Measurements from ENCODE around the gene MPPED1. TPM values are rescaled to one million over a fixed set of nuclear protein-coding genes. Genes with fewer than 3 reads are reported as not detected.

MPPED1 gene
- total RNA-seq, 1 donor: not detected

DNA sequence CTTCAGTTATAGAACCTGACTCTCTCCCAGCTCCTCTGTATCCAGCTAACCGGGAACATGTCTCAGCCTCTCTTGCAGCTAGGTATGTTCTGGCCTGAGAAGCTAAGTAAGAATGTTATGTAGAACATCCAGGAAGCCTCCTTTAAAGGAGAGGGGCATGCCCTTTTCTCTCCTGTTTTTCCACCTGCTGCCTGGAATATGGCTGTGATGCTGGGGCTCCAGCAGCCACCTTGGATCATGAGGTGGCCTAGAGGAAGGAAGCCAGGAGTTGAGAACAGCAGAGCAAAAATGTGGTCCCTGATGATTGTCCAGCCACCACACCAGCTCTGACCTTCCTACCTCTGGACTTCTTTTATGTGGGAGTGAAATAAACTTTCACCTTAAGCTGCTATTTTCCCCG is 117.6 kb downstream of the MPPED1 start:
- TF ChIP-seq, protein P1, sequence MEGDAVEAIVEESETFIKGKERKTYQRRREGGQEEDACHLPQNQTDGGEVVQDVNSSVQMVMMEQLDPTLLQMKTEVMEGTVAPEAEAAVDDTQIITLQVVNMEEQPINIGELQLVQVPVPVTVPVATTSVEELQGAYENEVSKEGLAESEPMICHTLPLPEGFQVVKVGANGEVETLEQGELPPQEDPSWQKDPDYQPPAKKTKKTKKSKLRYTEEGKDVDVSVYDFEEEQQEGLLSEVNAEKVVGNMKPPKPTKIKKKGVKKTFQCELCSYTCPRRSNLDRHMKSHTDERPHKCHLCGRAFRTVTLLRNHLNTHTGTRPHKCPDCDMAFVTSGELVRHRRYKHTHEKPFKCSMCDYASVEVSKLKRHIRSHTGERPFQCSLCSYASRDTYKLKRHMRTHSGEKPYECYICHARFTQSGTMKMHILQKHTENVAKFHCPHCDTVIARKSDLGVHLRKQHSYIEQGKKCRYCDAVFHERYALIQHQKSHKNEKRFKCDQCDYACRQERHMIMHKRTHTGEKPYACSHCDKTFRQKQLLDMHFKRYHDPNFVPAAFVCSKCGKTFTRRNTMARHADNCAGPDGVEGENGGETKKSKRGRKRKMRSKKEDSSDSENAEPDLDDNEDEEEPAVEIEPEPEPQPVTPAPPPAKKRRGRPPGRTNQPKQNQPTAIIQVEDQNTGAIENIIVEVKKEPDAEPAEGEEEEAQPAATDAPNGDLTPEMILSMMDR (IDR thresholded peaks at IDR 0.05; ENCODE audit: insufficient read depth, low read length): no peak
- DNase-seq (ENCODE audit: low read depth): no peak

DNA sequence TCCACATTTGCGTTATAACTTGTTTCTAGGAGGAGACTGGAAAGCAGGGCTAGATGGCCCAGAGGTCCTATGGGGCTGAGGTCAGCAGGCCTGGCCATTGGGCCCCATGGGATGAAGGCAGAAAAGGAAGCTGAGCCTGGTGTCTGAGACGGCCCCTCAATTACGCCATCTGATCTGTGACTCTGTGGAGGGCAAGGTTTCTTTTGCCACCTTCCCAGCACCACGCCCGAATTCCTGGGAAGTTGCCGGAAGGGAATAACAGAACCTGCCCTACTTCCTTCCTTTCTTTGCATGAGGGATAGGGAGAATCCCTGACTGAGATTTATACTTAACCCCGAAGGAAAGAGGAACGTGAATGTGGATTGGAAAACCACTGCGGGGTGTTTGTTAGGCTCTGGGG is 118.1 kb downstream of the MPPED1 start:
- no peak overlapping the region for H3K4me3 ChIP-seq (ENCODE audit: low read depth, low read length)
- no peak for DNase-seq (ENCODE audit: low read depth)
- TF ChIP-seq, protein P1 (IDR thresholded peaks at IDR 0.05; ENCODE audit: insufficient read depth, low read length): no peak

More for the DNA sequence above, 117.6 kb downstream of the MPPED1 start:
- H3K4me3 ChIP-seq (ENCODE audit: low read depth, low read length): no peak overlapping the region

DNA sequence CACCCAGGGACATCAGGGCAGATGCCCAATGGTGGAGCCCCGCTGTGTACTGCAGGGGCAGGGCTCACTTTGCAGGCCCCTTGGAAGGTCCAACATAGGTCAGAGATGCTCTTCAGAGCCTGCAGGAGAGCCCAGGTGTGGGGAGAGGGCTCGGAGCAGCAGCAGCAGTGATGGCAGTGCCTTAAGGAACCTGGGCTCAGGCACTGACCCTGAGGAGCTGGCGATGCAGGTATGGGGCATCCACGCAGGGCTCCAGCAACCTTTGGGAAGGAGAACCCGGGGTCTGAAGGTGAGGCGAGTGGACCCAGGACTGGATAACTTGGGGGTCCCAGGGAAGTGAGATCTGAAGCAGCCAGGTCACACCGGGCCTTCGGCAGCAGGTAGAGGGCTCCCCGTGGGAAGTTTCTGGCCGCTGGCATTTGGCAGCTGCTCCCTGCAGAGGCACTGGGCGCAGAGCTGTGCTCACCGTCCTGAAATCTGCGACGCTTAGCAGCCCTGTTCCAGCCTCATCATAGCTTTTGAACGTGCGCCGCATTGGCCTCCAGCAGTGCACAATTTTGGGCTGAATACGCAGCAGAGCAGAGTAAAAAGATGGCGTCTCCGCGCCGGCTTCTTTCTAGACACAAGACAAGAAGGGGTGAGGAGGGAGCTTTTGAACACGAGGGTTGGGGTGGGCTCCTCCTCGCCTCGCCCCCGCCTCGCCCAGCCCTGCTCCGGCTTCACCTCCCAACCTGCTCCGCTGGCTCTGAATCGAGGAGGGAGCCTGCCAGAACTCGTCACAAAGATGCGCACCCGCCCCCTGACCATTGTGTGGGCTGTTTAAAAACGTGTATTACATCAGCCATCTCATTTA is 118.8 kb downstream of the MPPED1 start:
- DNase-seq (ENCODE audit: low read depth): no peak
- H3K4me3 ChIP-seq (ENCODE audit: low read depth, low read length): no peak overlapping the region
- TF ChIP-seq, protein P1 (IDR thresholded peaks at IDR 0.05; ENCODE audit: insufficient read depth, low read length): no peak

DNA sequence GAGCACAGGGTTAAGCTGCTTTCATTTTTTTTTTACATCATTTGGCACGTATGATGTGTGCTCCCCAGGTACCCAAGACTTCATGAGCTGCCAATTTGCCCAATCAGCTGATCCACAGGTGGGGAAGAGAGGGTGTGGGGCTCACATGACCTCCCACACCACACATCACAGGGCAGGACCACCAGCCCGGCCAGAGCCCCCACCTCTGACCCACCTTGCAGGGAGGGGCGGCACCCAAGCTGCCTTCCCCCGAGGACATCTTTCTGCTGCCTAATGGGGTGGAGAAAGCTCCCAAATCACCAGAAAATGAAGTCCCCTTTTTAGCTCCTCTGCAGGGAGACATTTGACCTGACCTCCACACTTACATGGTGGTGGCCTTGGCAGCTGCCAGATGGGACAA is 119.8 kb downstream of the MPPED1 start:
- TF ChIP-seq, protein P1 (IDR thresholded peaks at IDR 0.05; ENCODE audit: insufficient read depth, low read length): no peak
- DNase-seq (ENCODE audit: low read depth): no peak
- no peak overlapping the region for H3K4me3 ChIP-seq (ENCODE audit: low read depth, low read length)

DNA sequence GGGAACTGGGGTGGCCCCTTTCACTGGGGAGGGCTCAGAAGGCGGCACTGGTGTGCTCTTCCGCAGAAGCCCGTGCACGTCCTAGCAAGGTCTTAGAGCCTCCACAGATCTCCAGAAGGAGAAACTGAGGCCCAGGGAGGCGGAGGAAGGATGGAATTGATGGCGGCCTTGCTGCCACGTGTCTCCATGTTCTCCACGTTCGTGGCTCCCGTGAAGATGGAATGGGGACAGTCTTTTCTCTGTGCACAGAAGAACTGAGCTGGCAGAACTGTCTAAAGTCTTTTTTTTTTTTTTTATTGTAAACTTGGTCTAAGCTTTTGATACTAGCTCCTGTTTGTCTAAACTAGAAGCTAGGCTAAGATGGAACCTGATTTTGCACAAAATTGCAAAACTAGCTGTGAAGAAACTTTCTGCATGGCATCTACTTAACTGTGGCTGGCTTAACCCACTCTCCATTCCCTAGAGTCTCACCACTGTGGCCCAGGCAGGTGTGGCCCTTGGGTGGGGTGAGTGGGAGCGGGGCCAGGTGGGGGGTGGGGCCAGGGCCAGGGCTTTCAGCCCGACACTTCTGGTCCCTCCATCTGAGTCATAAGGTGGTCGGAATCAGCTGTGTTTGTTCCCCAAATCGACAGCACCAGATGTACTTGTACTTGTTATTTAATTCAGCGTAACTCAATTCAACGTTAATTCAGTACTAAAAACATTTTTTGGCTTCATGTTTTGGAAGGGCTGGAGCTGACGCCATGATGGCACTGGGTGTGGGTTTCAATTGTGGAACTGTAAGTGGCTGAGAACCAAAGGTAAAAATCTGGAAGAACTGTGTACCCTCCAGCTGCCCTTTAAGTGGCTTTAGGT is 120.7 kb downstream of the MPPED1 start:
- TF ChIP-seq, protein P1 (IDR thresholded peaks at IDR 0.05; ENCODE audit: insufficient read depth, low read length): no peak
- DNase-seq (ENCODE audit: low read depth): no peak
- H3K4me3 ChIP-seq (ENCODE audit: low read depth, low read length): no peak overlapping the region

DNA sequence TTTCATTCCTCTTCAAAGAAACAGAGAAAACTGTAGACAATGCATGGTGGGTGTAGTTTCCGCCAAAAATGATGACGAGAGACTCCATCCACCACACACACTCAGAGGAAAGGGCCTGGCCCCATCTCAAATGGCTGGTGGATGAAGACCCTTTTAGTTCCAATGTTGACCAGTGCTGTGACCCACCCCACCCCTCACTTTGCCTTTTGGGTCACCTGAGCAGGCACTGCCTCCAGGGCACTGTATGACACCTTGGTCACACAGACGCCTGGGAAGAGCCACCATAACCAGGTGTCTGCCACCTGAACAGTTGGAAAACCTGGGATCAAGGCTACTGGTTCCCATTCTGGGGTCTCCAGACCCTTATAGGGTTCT is 121.3 kb downstream of the MPPED1 start:
- TF ChIP-seq, protein P1 (IDR thresholded peaks at IDR 0.05; ENCODE audit: insufficient read depth, low read length): no peak
- no peak overlapping the region for H3K4me3 ChIP-seq (ENCODE audit: low read depth, low read length)
- DNase-seq (ENCODE audit: low read depth): no peak

Measured in fibroblast of the aortic adventitia (primary cell).